ENCODE data around the gene LRRC18.

DNA sequence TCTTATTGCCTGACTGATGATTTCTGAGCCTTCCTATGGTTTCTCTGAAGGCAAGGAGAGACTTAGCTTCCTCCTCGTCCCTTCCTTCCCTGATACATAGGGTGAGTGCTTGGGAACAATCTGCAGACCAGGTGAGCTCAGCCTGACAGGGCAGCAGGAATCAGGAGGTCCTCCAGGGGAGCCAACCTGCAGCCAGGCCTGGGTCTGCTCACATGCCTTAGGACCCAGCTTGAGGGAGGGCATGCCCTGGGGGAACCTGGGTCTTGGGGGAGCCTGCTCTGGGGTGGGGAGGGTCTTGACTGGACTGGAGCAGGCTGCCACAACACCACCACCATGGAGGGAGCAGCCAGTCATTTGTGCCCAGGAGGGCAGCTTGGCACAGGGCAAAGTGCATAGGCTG is 57.7 kb downstream of the LRRC18 start:
- no peak for TF ChIP-seq POLR2AphosphoS5 (IDR thresholded peaks at IDR 0.05; ENCODE audit: low read depth, low read length)
- TF ChIP-seq TAF1 (IDR thresholded peaks at IDR 0.05; ENCODE audit: borderline replicate concordance, insufficient read depth, low read length), result no peak
- no peak for TF ChIP-seq SIN3A (IDR thresholded peaks at IDR 0.05; ENCODE audit: borderline replicate concordance, insufficient read depth, low read length)
- TF ChIP-seq, protein P1, sequence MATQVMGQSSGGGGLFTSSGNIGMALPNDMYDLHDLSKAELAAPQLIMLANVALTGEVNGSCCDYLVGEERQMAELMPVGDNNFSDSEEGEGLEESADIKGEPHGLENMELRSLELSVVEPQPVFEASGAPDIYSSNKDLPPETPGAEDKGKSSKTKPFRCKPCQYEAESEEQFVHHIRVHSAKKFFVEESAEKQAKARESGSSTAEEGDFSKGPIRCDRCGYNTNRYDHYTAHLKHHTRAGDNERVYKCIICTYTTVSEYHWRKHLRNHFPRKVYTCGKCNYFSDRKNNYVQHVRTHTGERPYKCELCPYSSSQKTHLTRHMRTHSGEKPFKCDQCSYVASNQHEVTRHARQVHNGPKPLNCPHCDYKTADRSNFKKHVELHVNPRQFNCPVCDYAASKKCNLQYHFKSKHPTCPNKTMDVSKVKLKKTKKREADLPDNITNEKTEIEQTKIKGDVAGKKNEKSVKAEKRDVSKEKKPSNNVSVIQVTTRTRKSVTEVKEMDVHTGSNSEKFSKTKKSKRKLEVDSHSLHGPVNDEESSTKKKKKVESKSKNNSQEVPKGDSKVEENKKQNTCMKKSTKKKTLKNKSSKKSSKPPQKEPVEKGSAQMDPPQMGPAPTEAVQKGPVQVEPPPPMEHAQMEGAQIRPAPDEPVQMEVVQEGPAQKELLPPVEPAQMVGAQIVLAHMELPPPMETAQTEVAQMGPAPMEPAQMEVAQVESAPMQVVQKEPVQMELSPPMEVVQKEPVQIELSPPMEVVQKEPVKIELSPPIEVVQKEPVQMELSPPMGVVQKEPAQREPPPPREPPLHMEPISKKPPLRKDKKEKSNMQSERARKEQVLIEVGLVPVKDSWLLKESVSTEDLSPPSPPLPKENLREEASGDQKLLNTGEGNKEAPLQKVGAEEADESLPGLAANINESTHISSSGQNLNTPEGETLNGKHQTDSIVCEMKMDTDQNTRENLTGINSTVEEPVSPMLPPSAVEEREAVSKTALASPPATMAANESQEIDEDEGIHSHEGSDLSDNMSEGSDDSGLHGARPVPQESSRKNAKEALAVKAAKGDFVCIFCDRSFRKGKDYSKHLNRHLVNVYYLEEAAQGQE (IDR thresholded peaks at IDR 0.05; ENCODE audit: insufficient read depth in 1 of 2, low read depth in 2 of 2, low read length in 2 of 2), result no peak
- no peak for TF ChIP-seq FOXP2 (optimal IDR thresholded peaks at IDR 0.05; ENCODE audit: borderline replicate concordance, extremely low read depth, extremely low read length, insufficient read depth)

Data from PFSK-1 (cell line).